Thyroid gland (tissue), 4 donors: ENCODE results near the gene KSR1. TPM values are rescaled to one million over a fixed set of nuclear protein-coding genes. Genes with fewer than 3 reads are reported as not detected.
A peak's percentile ranks its signal among the peaks of the same experiment; 100 is the strongest.

Source experiments
- DNase-seq, 2 donors: peaks; one replicate each; pipeline ENCODE4 v3.0.0-alpha.2; 2019
- H3K27ac ChIP-seq, 3 donors: fragments of 200-600 bp; sonication (generic); 1 replicate in 2 of 3; 2 replicates in 1 of 3; pipeline ENCODE4 v1.5.1; 2016 to 2019; ENCODE audit warnings: mild to moderate bottlenecking in 1 of 3, moderate library complexity in 1 of 3
- H3K27me3 ChIP-seq: fragments of 200-600 bp; sonication (generic); one replicate; pipeline ENCODE4 v1.5.1; 2019
- H3K36me3 ChIP-seq, 2 donors: fragments of 200-600 bp; sonication (generic); one replicate each; pipeline ENCODE4 v1.5.1; 2016 to 2019
- H3K4me1 ChIP-seq, 2 donors: fragments of 200-600 bp; sonication (generic); one replicate each; pipeline ENCODE4 v1.5.1; 2017 to 2019
- H3K4me3 ChIP-seq, 3 donors: fragments of 200-600 bp; sonication (generic); replicated peaks in 1 of 3; 1 replicate in 2 of 3; 2 replicates in 1 of 3; pipeline ENCODE4 v1.5.1; 2016; ENCODE audit warnings: mild to moderate bottlenecking in 1 of 3
- H3K9me3 ChIP-seq: fragments of 200-600 bp; sonication (generic); one replicate; pipeline ENCODE4 v1.5.1; 2017
- CTCF ChIP-seq, 6 experiments: fragments of 200-600 bp in 3 of 6; fragments of 450-650 bp in 3 of 6; sonication (generic) in 3 of 6; IDR thresholded peaks; one replicate each; pipeline ENCODE4 v1.5.1; 2016 to 2019; ENCODE audit warnings: antibody characterized with exemption in 6 of 6, mild to moderate bottlenecking in 2 of 6, inconsistent platforms in 1 of 6, moderate library complexity in 1 of 6
- POLR2A ChIP-seq, 2 donors: fragments of 450-650 bp; IDR thresholded peaks; one replicate each; pipeline ENCODE4 v1.6.1; 2017; ENCODE audit warnings: antibody characterized with exemption in 2 of 2, mild to moderate bottlenecking in 2 of 2, moderate library complexity in 1 of 2
- WGBS, 2 donors: methylation state at CpG; one replicate each; pipeline ENCODE4 v1.1.5; 2017; 5-methylcytosine and 5-hydroxymethylcytosine counted together
- intact Hi-C: fragments of 100-400 bp; cut with DNase I; formaldehyde crosslinking; loops from one replicate; pipeline ENCODE4 v1.15.1; 2023
- total RNA-seq, 4 donors: library from RNA; depleted of rRNA; stranded (reverse); fragments of >200 nt; gene quantifications; one replicate each; pipeline ENCODE4 v1.2.3, GENCODE V29; 2016

KSR1 gene
- total RNA-seq, 4 donors from 2014 or later: 35.9 to 75.5 (median 67.7) TPM

- intact Hi-C loops: no loop called here
- no peak for DNase-seq
- Histone ChIP-seq H3K36me3 (no peaks in the 10 kb centered on the region), H3K4me1 (peaks cover 70 to 78% of the 10 kb centered on the region in 2 donors), H3K4me3 (no peak overlapping the region), H3K9me3 (no peaks in the 10 kb centered on the region), H3K27ac (peak overlapping the region; percentile 86 to 87 (median 86)), H3K27me3 (no peaks in the 10 kb centered on the region)
- TF ChIP-seq CTCF (IDR thresholded peaks at IDR 0.05) (no peak), POLR2A (IDR thresholded peaks at IDR 0.05) (no peak)
- WGBS, 2 donors: 47 to 60% methylated on average over 2 of the region's 2 CpGs
These were observed 55.8 kb downstream of the KSR1 start for GRCh38 chr17:27512031-27512430.

GRCh38 chr17:27512511-27513346, 56.5 kb downstream of the KSR1 start:
- Histone ChIP-seq H3K36me3 (no peaks in the 10 kb centered on the region), H3K4me1 (peaks cover 69 to 79% of the 10 kb centered on the region in 2 donors), H3K9me3 (no peaks in the 10 kb centered on the region), H3K4me3 (no peak overlapping the region), H3K27me3 (no peaks in the 10 kb centered on the region), H3K27ac (peak overlapping the region; percentile 86 to 87 (median 86))
- peak; percentile 54 to 73 for DNase-seq
- WGBS, 2 donors: 72 to 75% methylated on average over 15 of the region's 15 CpGs
- intact Hi-C loops: no loop called here
- TF ChIP-seq CTCF (IDR thresholded peaks at IDR 0.05): no peak
- TF ChIP-seq POLR2A (IDR thresholded peaks at IDR 0.05): no peak

GRCh38 chr17:27513849-27514248, 57.6 kb downstream of the KSR1 start:
- H3K4me3 ChIP-seq: no peak overlapping the region
- peak; percentile 76 to 81 for DNase-seq
- H3K9me3 ChIP-seq: no peaks in the 10 kb centered on the region
- H3K36me3 ChIP-seq: no peaks in the 10 kb centered on the region
- no peaks in the 10 kb centered on the region for H3K27me3 ChIP-seq
- H3K4me1 ChIP-seq: peaks cover 60 to 77% of the 10 kb centered on the region in 2 donors
- intact Hi-C loops: no loop called here
- TF ChIP-seq CTCF (IDR thresholded peaks at IDR 0.05) (no peak), POLR2A (IDR thresholded peaks at IDR 0.05) (no peak)
- WGBS, 2 donors: 31 to 56% methylated on average over 8 of the region's 8 CpGs
- H3K27ac ChIP-seq: peak overlapping the region; percentile 86 to 87 (median 86)

- 88 to 89% methylated on average over 7 of the region's 7 CpGs for WGBS, 2 donors
- intact Hi-C loops: no loop called here
- peaks cover 68 to 76% of the 10 kb centered on the region in 2 donors for H3K4me1 ChIP-seq
These were observed 58.6 kb downstream of the KSR1 start for GRCh38 chr17:27514595-27515413.

More at GRCh38 chr17:27514595-27515413, 58.6 kb downstream of the KSR1 start:
- peak overlapping the region; percentile 86 to 87 (median 86) for H3K27ac ChIP-seq
- H3K27me3 ChIP-seq: no peaks in the 10 kb centered on the region
- no peaks in the 10 kb centered on the region for H3K36me3 ChIP-seq
- TF ChIP-seq CTCF (IDR thresholded peaks at IDR 0.05): no peak
- no peak for TF ChIP-seq POLR2A (IDR thresholded peaks at IDR 0.05)
- H3K9me3 ChIP-seq: no peaks in the 10 kb centered on the region
- no peak for DNase-seq
- H3K4me3 ChIP-seq: no peak overlapping the region
